HTR-8/SVneo (cell line): Measurements from ENCODE around the gene GNMT.
"Not testable (repeated sequence)": the region's sequence is repeated elsewhere in the genome, so short reads cannot be mapped to it uniquely, and the experiment has no call there.

ENCODE experiments used
- DNase-seq: peaks from one replicate; pipeline ENCODE4 v3.0.0; 2011; ENCODE audit warnings: low spot score, mixed read lengths; ENCODE audit not compliant: insufficient read length
- FAIRE-seq: peaks from 2 replicates; lab custom pipeline; 2011; peaks lifted over from hg19 to GRCh38; lab: Jason Lieb, UNC

GNMT gene

GRCh38 chr6:42971746-42972327, 11.3 kb downstream of the GNMT start:
- DNase-seq (no peak), FAIRE-seq (no peak)

GRCh38 chr6:42973926-42974325, 13.4 kb downstream of the GNMT start:
- FAIRE-seq (no peak), DNase-seq (no peak)

GRCh38 chr6:42974919-42975505, 14.5 kb downstream of the GNMT start:
- FAIRE-seq (no peak), DNase-seq (no peak)

- no peak for DNase-seq
- no peak for FAIRE-seq
These were observed 17.9 kb downstream of the GNMT start for GRCh38 chr6:42978487-42978838.

- FAIRE-seq (peak; percentile 89), DNase-seq (peak; percentile 95)
These were observed 18.4 kb downstream of the GNMT start, which contains the start of gene PEX6 for GRCh38 chr6:42978839-42979522. Gene PEX6 (minus strand): TSS chr6:42979181. CDS start chr6:42979150, 31 bp downstream.

- FAIRE-seq (no peak), DNase-seq (peak; percentile 32)
These were observed 19.1 kb downstream of the GNMT start for GRCh38 chr6:42979523-42980177.

- no peak for DNase-seq
- no peak for FAIRE-seq
These were observed 21.3 kb downstream of the GNMT start for GRCh38 chr6:42981836-42982235.

GRCh38 chr6:42984001-42984923, 23.7 kb downstream of the GNMT start, which contains the start of gene PPP2R5D:
Gene PPP2R5D (plus strand): TSS chr6:42984570. CDS start chr6:42984678, 108 bp downstream.
- peak; percentile 26 for FAIRE-seq
- DNase-seq: peak; percentile 97

GRCh38 chr6:42984924-42985475, 24.4 kb downstream of the GNMT start:
- no peak for DNase-seq

GRCh38 chr6:42987533-42988451, 27.2 kb downstream of the GNMT start:
- no peak for DNase-seq
- no peak for FAIRE-seq

More at GRCh38 chr6:42984924-42985475, 24.4 kb downstream of the GNMT start:
- peak; percentile 9 for FAIRE-seq

GRCh38 chr6:42988486-42989020, 28.0 kb downstream of the GNMT start:
- DNase-seq: no peak
- no peak for FAIRE-seq

GRCh38 chr6:42989923-42990322, 29.4 kb downstream of the GNMT start:
- DNase-seq: no peak

GRCh38 chr6:42993445-42993844, 32.9 kb downstream of the GNMT start:
- no peak for FAIRE-seq

More at GRCh38 chr6:42989923-42990322, 29.4 kb downstream of the GNMT start:
- FAIRE-seq: no peak

GRCh38 chr6:42996513-42996912, 36.0 kb downstream of the GNMT start:
- DNase-seq (no peak), FAIRE-seq (no peak)

More at GRCh38 chr6:42993445-42993844, 32.9 kb downstream of the GNMT start:
- DNase-seq: no peak

- not testable (repeated sequence) for FAIRE-seq, DNase-seq
These were observed 37.7 kb downstream of the GNMT start for GRCh38 chr6:42998205-42998604.

GRCh38 chr6:43001843-43002242, 41.3 kb downstream of the GNMT start:
- no peak for FAIRE-seq
- DNase-seq: no peak

- FAIRE-seq (no peak), DNase-seq (no peak)
These were observed 45.3 kb downstream of the GNMT start for GRCh38 chr6:43005844-43006243.

GRCh38 chr6:43006251-43006650, 45.7 kb downstream of the GNMT start:
- DNase-seq (no peak), FAIRE-seq (no peak)
